HG03039 (cell line): ENCODE data around the gene NFAT5.
"Not testable (repeated sequence)": the region's sequence is repeated elsewhere in the genome, so short reads cannot be mapped to it uniquely, and the experiment has no call there.

Experiments used
- ATAC-seq: cut with Tn5 transposase; IDR thresholded peaks from one replicate; pipeline ENCODE4 v1.9.1; 2021; ENCODE audit warnings: mild to moderate bottlenecking, moderate library complexity; ENCODE audit not compliant: unreplicated experiment

The NFAT5 gene

DNA sequence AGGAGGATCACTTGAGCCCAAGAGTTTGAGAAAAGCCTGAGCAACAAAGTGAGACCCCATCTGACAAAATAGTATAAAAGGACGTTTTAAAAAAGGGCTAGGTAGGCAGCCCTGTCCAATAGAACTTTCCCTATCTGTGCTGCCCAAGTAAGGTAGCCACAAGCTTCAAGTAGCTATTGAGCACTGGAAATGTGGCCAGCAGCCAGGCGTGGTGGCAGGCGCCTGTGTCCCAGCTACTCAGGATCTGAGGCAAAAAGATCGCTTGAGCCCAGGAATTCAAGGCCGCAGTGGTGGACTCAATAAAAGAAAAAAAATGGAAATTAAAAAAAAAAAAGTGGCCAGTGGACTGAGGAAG lies 162.1 kb downstream of the NFAT5 start:
- ATAC-seq = no peak

GRCh38 chr16:69729030-69729429 lies 163.3 kb downstream of the NFAT5 start:
- not testable (repeated sequence) for ATAC-seq

DNA sequence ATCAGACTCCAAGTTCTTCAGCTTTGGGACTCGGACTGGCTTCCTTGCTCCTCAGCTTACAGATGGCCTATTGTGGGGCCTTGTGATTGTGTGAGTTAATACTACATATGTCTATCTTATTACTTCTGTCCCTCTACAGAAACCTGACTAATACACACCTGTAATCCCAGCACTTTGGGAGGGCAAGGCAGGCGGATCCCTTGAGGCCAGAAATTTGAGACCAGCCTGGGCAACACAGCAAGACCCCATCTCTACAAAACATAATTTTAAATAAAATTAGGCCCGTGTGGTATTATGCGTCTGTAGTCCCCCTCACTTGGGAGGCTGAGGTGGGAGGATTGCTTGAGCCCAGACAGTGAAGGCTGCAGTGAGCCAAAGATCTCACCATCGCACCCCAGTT lies 165.5 kb downstream of the NFAT5 start:
- not testable (repeated sequence) for ATAC-seq

GRCh38 chr16:69732101-69732500 lies 166.3 kb downstream of the NFAT5 start:
- no peak for ATAC-seq

- ATAC-seq = no peak
Observed at GRCh38 chr16:69741519-69741918, 175.8 kb downstream of the NFAT5 start.

- no peak for ATAC-seq
Observed at GRCh38 chr16:69741951-69742904, 176.5 kb downstream of the NFAT5 start.

DNA sequence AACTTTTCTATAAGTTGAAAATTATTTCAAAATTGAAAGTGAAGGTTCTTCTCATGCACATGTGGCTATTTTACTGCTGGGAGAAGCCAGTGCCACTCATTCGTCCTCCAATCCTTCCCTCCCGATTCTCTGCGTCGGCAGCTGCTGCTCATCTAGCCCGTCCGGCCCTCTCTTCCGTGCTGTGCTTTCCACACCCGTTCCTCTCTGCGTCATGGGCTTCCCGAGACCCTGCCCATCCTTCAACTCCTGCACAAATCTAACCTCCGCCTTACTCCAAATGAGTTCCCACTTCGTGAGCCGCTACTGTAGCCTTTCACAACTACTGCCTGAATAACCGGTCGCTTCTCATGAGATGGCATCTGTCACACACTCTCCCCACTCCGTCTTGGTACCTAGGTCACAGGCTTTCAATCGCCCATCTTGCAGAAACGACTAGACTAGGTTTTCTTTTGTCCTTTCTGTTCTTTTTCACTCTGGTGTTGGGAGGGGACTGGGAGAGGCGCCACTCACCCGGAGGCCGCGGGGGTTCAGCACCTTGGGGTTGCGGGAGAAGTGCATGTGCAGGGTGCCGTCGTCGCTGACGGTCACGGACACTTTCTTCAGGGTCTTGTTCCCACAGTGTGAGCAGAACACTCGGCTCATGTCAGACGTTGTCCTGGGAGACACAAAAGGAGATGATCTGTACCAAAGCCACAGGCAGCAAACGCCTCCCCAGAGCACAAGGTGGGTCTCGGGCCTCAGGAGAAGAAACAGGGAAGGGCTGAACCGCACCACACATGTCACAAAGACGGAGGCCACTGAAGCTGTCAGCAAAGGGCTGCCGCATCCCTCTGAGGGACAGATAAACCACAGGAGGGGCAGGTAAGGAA lies 178.8 kb downstream of the NFAT5 start:
- ATAC-seq = no peak

DNA sequence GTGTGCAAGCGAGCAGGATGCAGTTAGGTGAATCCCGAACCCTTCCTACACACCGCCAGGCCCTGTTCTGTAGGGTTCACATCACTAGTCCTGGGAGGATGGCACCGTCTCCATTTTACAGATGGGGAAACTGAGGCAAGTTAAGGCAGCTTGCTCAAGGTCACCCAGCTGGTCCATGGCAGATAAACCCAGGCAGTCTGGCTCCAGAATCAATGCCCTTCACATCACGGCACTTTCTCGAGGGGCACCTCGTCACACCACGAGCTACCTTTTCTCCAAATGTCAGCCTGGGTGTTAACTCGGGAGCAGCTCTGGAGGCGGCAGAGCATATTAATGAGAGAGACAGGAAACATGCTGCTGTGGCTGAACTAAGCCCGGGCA lies 179.5 kb downstream of the NFAT5 start:
- ATAC-seq = no peak

- ATAC-seq = no peak
Observed at GRCh38 chr16:69745959-69746358, 180.2 kb downstream of the NFAT5 start.

DNA sequence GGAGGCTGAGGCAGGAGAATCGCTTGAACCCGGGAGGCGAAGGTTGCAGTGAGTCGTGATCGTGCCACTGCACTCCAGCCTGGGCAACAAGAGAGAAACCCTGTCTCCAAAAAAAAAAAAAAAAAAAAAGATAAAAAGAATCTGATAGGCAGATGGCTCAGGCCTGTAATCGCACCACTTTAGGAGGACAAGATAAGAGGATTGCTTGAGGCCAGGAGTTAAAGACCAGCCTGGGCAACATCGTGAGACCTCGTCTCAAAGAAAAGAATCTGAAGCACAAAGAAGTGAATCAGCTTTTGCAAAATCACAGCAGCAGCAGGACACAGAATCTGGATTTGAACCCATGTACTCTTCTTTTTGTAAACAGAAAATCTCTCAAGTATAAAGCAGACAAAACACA lies 181.3 kb downstream of the NFAT5 start:
- ATAC-seq = no peak

GRCh38 chr16:69748694-69749345 lies 183.1 kb downstream of the NFAT5 start:
- no peak for ATAC-seq

GRCh38 chr16:69754143-69754468 lies 188.3 kb downstream of the NFAT5 start:
- no peak for ATAC-seq
